Activated T-cell treated with anti-CD3 and anti-CD28 coated beads, Interleukin-2, amount 50 U/mL, for 1 hour (primary cell): Measurements from ENCODE around the gene UBE2E1.

Experiments used
- DNase-seq: peaks from one replicate; pipeline ENCODE4 v3.0.0-alpha.2; 2020

Gene UBE2E1

DNA sequence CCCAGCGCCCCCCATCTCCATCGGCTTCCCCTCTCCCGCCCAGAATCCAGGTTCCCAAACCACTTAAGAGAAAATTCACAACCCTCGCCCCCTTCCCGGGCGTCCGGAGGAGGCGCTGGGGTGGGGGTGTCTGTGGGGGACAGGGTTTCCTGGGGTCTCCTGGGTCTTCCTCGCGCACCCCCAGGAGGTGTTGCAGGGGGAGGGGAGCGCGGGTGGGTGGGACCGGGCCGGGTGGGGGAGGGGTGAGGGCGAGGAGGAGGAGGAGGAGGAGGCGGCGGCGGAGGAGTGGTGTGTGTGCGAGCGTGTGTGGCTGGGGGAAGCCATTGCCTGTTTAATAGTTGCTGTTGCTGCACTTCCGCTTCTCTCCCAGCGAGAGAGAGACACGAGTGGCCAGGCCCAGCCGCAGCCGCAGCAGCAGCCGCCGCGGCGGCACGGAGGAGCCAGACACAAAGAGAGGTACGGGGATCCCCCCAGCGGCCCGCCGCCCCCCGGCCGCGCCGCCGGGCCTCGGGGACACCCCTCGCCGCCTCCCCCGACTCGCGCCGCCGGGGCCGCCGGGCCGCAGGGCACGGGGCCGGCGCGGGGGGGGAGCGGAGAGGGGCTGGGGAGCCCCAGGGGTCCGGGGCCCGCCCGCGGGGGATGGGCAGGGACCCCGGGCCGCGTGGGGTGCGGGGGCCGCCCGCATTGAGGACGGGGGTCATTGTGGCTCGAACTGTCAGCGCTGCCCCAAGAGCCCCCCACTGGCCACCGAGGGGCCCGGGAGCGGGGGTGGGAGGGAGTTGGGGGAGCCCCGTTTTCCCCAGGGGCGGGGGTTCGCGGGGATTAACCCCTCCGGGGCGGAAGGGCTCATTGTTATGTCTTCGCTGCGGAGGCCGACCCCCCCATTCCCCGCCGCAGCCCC lies at the start of gene UBE2E1:
UBE2E1 (plus strand) TSS at position 323 of the 901 bp plus-strand sequence. CDS start 1,315 bp downstream, outside the sequence.
- DNase-seq: peak; percentile 74

DNA sequence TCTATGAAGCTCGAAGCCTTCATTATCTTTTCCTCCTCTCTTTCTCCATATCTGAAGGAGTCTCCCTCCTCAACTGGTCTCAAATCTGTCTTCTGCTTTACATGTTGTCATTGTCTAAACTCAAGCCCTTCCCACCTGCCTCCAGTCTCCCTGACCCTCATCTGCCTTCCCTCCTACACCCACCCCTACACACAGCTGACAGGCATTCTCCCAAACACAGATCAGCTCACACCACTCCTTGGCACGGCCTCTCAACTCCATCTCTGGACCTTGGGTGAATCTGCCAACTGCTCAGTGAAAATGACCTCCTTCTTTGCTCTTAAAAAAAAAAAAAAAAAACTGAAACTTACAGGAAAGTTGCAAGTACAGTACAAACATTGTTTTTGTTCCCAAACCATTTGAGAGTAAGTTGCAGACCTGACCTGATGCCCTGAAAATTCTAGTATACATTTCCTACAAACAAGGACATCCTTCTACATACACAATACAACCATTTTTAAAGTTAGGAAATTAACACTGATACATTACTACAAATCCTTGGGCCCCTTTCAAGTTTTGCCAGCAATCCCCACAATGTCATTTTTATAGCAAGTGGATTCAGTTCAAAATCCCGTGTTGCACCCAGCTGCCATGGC lies 49.4 kb upstream of the UBE2E1 start:
- DNase-seq: no peak

DNA sequence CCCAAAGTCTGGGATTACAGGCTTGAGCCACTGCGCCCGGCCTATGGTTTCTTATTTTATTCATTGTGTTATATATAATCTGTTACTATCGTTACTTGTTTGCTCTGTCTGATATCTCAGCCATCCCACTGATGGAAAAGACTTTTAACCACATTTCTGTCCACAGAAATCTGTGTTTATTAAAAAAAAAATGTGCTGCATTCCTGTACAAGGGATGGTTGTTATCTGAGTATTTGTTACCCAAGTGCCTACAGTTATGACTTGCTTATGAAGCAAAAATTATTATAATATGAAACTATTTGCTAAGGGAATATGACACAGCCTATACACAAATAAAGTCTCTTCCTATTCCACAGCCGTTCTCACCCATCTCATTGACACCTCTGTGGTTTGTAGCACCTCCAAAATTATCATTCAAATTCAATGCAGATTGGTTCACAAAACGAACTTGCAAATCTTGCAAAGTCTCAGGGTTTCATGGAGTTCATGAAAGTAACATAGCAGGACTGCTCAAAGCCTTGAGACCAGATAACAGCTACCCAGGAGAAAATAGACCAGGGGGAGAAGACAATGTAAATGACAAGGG lies 47.4 kb upstream of the UBE2E1 start:
- DNase-seq: no peak

DNA sequence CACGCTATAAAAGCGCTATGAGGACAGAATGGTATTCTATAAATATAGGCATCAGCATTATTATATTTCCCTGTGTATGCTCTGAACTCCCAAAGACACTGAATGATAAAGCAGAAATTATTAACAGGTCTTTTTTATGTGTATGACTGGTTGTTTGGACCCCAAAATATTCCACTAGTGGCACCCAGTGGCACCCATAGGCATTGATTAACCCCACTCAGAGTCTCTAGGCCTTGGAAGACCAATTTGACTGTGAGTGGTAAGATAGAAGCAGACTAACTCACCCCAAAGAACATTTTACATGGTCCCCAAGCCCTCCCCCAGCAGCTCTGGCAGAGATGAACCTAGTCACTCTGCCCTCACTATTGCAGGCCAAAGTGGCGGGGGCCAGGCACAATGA lies 45.4 kb upstream of the UBE2E1 start:
- DNase-seq: no peak

DNA sequence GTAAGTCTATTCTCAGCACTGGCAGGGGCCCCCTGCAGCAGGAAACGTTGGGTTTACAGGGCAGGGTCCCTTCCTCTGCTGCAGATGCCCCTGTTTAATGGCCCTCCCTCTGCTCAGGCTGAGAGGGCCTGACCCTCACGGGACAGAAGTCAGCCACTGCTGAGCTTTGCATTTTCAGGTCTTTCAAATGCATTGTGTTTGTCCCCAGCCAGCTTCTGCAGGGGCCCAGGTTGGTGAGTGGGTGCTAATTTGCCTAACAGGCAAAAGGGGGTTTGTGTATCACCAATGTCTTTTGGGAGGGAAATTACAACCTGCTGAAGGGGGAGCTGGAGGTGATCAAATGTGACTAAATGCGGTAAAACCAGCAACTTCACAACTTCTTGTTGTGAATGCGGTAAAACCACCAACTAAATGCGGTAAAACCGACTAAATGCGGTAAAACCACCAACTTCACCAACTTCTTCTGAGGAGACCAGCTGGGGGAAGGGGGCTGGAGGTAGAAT lies 44.8 kb upstream of the UBE2E1 start:
- no peak for DNase-seq

DNA sequence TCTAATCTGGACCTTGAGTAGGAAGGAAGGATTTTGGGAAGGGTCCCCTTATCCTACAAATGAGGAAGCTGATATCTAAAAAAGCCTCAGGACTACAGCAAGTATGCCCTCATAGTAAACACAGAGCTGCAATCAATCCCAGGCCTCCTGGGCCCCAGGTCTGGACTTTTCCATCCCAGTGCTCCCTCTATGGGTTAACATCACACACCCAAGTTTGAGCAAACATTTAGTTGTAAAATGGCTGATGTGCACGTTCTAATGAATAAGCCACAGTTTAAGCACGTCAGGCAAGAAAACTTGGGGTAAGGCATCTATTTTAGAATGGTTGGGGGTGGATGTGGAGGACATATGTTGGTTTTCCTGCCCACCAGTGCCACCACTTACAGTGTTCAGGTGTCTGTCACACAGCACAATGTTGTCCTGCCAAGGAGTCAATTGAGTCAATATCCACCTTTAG lies 44.3 kb upstream of the UBE2E1 start:
- DNase-seq: no peak

DNA sequence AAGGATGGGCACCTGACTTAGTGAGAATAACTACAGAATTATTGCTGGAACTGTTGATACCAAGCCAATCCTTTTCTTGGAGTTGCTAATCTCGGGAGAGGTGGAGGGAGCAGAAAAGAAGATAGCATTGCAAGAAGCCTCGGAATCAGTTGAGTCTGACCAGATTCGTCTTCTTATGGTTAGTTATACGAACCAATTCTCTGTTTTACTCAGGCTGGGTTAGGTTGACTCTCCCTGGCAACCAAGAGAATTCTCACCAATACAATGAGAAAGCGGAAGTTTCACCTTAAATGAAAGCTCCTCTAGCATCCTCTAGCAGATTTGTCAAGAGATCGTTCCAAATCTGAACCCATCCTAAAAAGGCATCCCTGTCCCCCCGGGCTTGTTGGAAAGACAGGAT lies 43.5 kb upstream of the UBE2E1 start:
- no peak for DNase-seq

DNA sequence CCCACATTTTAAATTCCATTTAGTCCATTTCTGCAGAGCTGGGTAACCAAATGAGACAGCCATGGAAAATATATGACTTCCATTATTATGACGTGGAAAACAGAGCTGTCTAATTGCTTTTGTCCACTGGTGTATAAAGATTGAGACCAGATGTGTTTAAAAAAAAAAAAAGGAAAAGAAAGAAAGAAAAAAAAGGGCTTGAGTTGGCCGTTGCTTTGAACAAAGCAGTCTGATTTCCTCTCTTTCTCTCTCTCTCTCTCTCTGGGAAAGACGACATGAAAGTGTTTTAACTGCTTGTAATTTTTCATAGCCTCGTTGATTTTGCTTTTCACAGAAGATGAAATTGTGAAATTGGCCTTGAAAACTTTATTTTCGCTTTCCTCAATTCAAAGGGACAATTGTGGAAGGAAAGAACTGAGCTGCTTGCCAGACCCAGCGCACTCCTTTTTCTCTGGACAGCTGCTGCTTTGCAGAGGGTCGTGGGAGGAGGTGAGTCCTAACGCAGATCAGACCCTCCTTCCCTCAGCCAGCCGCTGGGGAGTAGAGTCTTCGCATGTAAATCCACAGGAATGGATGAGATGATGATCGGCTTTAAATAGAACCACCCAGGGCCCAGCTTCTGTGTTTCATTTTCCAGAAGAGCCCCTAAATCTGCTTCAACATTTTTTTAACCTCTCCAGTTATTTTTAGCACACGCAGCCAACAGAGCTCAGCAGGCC lies 42.8 kb upstream of the UBE2E1 start:
- no peak for DNase-seq

DNA sequence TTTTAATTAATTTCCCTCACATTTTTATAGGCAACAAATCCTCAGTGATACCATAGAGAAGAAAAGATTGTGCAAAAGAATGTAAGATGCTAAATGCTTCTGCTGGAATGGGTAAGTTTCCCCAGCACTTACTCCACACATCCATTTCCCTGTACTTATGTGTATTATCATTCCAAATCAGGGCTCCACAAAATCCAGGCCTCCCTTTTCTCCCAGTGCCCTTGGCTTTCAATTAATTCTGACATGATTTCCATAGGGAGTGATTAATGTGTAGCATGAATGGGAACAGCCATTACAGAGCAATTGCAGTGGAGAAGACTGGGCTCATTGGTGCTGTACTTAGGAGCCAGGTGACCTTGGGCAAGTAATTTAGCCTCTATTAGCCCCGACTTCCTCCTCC lies 41.3 kb upstream of the UBE2E1 start:
- no peak for DNase-seq

DNA sequence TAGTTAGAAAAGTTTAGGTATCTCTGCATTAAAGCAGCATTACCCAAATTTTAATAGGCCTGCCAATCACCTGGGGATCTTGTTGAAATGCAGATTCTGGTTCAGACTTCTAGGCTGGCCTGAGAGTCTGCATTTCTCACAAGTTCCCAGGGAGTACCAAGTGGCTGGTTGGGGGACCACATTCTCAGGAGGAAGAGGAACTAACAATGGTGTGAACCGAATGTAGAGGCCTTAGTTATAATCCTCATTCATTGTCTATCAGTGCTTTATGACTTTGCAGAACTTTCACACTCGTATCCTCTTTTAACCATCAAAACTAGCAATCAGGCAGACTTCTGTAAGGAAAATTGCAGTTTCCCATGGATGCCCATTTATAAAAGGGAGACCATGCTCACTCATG lies 38.2 kb upstream of the UBE2E1 start:
- no peak for DNase-seq

DNA sequence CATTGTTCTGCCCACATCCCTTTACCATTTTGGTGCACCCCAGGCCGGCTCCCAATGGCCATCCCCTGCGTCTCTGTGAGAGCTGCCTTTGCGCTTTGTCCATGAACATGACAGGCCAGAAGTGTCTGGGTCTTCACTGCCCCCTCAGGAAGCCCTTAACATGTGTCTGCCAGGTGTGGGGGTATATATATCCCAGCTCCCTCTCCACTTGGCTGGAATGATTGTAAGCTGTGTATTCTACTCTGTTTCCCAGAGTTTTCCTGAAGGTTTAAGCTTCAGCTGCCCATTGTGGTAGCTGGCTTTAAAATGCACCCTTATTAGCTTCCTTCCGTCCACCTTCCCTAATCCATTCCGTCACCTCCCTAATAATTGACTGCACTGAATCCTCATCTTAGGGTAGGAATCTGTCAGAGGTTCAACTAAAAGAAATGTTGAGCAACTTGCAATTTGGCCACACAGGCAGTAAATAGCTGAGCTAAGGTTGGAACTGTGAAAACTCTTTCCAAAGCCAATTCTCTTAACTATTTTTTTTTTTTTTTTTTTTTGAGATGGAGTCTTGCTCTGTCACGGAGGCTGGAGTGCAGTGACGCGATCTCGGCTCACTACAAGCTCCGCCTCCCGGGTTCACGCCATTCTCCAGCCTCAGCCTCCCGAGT lies 30.4 kb upstream of the UBE2E1 start:
- DNase-seq: no peak

DNA sequence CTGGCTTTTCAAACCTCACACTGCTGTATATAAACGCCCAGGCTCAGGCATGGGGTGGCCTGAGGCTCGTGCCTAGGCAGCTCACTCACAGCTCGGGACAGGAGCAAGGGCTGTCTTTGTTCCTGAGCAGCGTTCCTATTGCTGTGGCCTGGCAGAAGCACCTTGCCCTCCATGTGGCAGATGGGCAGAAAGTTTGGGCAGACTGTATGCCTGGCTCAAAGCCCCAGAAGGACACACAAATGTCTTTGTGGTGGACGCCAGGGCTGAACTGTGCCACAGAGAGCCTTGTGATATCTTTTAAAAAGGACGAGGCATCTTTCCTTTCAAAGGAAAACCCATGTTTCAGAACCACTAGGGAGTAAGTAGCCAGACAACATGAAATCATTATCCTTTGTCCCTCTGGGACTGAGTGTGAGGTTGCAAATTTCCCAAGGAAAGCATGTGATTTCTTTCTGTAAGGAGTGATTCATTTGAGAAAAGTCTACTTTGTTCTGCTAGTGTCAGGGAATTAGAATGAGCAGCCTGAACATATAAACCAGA lies 29.3 kb upstream of the UBE2E1 start:
- no peak for DNase-seq

DNA sequence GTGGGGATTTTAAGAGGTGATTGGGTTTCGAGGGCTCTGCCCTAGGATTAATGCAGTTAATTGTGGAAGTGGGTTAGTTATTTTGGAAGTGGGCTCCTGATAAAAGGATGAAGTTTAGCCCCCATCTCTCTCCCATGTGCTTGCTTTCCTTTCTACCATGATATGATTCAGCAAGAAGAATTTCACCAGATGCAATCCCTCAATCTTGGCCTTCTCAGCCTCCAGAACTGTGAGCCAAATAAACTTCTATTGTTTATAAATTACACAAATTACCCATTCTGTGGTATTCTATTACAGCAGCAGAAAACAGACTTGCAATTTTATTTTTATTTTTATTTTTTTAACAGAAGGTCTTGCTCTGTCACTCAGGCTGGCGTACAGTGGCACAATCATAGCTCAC lies 27.3 kb upstream of the UBE2E1 start:
- DNase-seq: no peak

DNA sequence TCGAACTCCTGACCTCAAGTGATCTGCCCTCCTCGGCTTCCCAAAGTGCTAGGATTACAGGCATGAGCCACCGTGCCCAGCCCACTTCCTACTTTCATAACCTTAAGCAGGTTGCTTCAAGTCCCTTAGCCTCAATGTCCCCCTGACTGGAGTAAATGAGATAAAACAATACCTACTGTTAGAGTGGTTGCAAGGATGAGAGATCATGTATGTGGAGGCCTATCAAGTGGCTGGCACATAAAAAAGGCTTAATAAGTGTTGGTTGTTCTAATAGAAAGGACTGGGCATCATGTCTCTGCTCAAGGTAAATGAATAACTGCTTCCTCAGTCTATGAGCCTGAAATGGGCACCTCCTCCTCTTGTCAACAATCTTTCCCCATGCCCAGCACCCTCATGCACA lies 25.9 kb upstream of the UBE2E1 start:
- no peak for DNase-seq

DNA sequence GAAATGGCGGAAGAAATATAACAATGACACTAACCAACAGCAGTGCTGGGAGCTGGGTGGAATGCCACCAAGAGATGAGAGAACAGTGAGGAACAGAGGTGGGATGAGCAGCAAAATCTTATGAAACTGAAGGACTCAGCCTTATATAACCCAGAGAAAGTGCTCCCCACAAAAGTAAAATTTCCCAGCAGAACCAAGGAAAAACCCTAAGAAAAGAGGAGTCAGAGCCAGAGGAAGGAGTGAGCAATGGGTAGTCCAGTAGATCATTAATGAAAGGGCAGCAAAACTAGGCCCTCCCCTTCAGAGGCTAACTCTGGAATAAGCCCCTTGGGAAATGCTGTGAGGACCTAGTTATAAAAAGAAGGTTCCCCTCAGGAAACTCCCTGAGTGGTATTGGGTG lies 24.7 kb upstream of the UBE2E1 start:
- no peak for DNase-seq

DNA sequence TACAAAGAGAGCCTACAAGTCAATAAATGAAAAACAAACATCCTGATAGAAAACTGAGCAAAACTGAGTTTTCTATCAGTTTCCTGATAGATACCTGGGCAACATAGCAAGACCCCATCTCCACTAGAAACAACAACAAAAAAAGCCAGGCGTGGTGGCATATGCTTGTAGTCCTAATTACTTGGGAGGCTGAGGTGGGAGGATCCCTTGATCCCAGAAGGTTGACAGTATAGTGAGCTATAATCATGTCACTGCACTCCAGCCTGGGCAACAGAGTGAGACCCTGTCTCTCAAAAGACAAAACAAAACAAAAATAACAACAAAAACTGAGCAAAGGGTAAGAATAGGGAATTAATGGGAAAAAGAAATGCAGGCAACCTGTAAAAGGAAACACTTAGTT lies 23.9 kb upstream of the UBE2E1 start:
- DNase-seq: no peak

DNA sequence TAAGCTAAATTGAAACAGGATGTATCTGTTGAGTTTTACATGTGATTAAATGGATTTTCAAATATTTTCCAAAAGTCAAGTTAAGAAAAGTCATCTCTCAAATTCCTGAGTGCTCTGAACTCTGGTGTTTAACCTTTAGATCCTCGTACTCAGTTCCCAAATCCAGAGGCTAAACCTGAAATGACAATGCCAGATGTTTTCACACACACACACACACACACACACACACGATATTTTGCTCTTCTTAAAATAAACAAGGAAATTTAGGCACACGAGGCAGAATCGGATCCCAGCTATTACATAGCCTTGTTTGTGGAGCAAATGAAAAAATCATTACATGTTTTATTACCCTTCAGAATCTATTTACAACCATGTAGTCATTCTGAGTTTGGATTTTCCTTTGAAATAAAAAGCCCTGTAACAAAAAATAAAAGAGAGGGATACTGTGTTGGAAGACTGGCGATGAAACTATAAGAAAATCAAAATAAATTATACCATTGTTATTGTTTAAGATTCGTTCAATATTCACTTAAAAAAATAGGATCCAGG lies 20.6 kb upstream of the UBE2E1 start:
- no peak for DNase-seq

DNA sequence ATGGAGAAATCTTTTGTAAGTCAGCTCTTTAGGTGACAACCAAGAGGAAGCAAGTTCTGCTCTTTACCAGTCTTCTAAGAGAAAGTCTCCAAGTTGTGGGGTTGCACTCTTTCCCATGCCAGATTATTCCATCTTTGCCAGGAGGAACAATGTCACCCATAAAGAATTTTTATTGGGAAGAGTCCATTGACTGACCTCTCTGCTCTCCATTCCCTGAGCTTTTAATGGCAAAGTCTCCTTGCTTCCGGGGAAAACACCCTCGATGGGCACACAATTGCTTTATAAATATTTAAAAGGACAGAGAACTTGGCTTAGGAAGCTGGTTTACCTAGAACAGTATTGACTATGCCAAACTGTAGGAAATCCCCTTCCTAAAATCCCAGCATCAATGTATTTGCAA lies 19.9 kb upstream of the UBE2E1 start:
- DNase-seq: no peak

DNA sequence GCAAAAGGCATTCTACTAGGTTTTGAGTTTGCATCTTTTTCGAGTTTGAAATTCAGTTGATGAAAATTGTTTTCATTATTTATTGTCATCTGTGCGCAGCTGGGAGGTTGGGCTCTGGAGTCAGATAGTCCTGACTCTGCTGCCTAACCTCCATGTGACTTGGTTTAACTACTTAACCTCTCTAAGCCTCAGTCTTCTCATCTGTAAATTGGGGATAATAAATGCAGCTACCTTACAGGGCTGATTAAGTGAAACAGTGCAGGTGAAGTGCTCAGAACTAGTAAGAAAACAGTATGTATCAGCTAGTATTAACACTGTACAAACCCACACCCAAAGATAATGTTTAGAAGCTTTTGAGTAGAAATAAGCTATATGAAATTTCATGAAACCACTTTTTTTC lies 14.1 kb upstream of the UBE2E1 start:
- DNase-seq: no peak

DNA sequence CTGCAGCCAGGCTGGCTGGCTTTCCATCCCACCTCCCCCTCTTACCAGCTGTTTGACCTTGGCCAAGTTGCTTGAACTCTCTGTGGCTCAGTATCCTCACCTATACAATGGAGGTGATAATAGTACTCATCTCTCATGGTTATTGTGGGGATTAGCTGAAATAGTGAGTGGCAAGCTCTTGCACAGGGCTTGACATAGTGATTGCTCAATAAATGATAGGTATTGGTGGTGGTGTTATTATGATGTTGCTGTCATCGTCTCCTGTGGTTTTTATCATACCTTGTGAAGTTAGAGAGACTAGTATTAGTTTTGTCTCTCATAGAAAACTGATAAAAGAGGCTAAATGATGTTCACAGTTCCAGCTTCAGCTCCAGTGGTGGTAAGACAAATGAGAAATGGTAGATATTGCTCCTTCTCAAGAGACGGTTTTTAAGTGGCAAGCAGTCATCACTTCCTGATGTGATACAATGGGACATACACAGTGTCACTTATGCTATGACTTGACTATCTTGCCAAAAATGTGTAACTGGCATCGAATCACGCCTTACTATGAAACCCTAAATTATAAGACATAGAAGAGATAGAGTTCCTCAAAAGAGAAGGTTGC lies 12.1 kb upstream of the UBE2E1 start:
- DNase-seq: no peak

DNA sequence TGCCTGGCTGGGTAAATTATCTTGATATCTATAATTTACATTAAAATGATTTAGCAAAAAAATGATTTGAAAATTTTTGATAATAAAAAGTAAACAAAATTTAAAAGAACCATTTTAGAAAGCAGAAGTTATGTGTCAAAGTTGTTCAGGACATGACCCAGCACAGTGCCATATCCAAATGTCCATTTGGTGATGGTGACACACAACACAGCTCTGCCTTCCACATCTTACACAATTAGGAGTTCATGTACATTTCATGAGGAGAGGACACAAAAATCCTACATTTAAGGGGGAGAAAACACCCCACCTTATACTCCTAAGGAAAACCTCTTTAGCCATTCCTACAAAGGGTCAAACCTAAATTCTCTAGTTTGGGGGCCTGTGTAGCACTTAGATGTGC lies 10.7 kb upstream of the UBE2E1 start:
- DNase-seq: no peak

DNA sequence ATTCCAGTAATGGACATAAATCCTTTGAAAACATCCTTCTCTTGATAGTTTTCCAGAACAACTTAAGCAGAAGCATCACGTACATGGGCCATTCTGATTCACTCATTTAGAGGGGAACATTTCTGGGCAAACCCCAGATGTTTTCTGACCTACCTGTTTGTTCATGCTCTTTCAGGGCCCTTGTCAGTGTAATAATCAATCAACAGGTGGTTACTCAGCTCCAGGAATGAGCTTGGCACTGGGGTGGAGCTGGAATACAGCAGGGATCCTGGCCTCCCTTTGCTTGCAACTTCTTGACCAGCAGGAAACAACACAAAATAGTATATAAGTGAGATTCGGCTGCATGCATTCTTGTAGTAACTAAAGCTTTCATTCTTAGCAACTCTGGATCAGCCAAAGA lies 9.2 kb upstream of the UBE2E1 start:
- no peak for DNase-seq
